ENCODE results near the gene USP31. TPM values are rescaled to one million over a fixed set of nuclear protein-coding genes. Genes with fewer than 3 reads are reported as not detected.

The USP31 gene
- total RNA-seq, 1 experiment from 2014 or later = 16.1 TPM

GRCh38 chr16:23147666-23148065, 1.6 kb downstream of the USP31 start:
- Histone ChIP-seq H3K4me1 (ENCODE audit: insufficient read depth, low read length) (peaks cover 9% of the 10 kb centered on the region; the same call in 1 of the 2 replicates), H2BK20ac (ENCODE audit: low read depth, low read length, poor library complexity, severe bottlenecking) (no peak overlapping the region), H2BK12ac (ENCODE audit: insufficient read length, low read depth, low read length) (no peak overlapping the region), H2BK15ac (ENCODE audit: low read depth, low read length) (no peak overlapping the region), H3K4me2 (ENCODE audit: insufficient read depth, insufficient read length, low read length) (no peak overlapping the region), H3K9me3 (ENCODE audit: control insufficient read depth, low read depth, low read length) (no peaks in the 10 kb centered on the region), H2BK5ac (ENCODE audit: insufficient read length, low read length) (no peak overlapping the region), H3K4ac (ENCODE audit: low read depth, low read length) (no peak overlapping the region), H3K56ac (ENCODE audit: insufficient read length, low read depth, low read length) (no peak overlapping the region), H4K5ac (ENCODE audit: insufficient read length, low read depth, low read length) (no peak overlapping the region), H3K9ac (ENCODE audit: extremely low read depth, insufficient read length, low read length) (no peak overlapping the region), H2AFZ (ENCODE audit: low read length) (no peak overlapping the region), H3K14ac (ENCODE audit: insufficient read depth, low read length) (no peak overlapping the region), H3K23ac (ENCODE audit: insufficient read length, low read depth, low read length) (no peak overlapping the region), H4K8ac (replicated peaks; ENCODE audit: insufficient read length, low read depth, low read length) (no peak overlapping the region), H3K27me3 (ENCODE audit: insufficient read depth, low read length) (no peaks in the 10 kb centered on the region), H3K27ac (ENCODE audit: insufficient read length, low read depth, low read length) (no peak overlapping the region), H3T11ph (ENCODE audit: low read length) (no peak overlapping the region), H4K91ac (ENCODE audit: insufficient read length, low read depth, low read length) (no peak overlapping the region), H3K23me2 (ENCODE audit: insufficient read length, low read depth, low read length, poor library complexity, severe bottlenecking) (peaks cover 6% of the 10 kb centered on the region), H3K79me1 (ENCODE audit: insufficient read depth, low read depth, low read length, poor library complexity, severe bottlenecking) (peaks cover under 1% of the 10 kb centered on the region), H2BK120ac (ENCODE audit: low read depth, low read length, poor library complexity, severe bottlenecking) (no peak overlapping the region), H3K18ac (ENCODE audit: insufficient read length, low read depth, low read length) (no peak overlapping the region), H3K79me2 (ENCODE audit: insufficient read depth, low read length) (peaks cover 12% of the 10 kb centered on the region; the same call in 1 of the 2 replicates), H2AK5ac (ENCODE audit: insufficient read length, low read length) (no peak overlapping the region), H4K20me1 (ENCODE audit: control insufficient read depth, insufficient read depth, insufficient read length) (no peaks in the 10 kb centered on the region)
- no peak for DNase-seq
- peaks cover 0 to 2% (median 0%) of the 10 kb centered on the region in 3 experiments; a peak in 2 of 7 replicates for H3K36me3 Mint-ChIP-seq (ENCODE audit: insufficient read depth in 1 of 3, low read depth in 3 of 3)
- TF ChIP-seq CTCF (conservative IDR thresholded peaks at IDR 0.05) = no peak
- peaks cover 42 to 53% of the 10 kb centered on the region in 2 experiments for H3K4me1 Mint-ChIP-seq
- WGBS (ENCODE audit: extremely low coverage, insufficient read length, low lambda C conversion rate) = no CpG with 5 or more reads among the region's 4 CpGs
- no peak overlapping the region for H3K27ac Mint-ChIP-seq
- peaks cover 22% of the 10 kb centered on the region for H3K27me3 Mint-ChIP-seq (ENCODE audit: low read depth)
- no peaks in the 10 kb centered on the region for H3K9me3 Mint-ChIP-seq
- peak overlapping the region; percentile 86 to 95 for H3K4me3 Mint-ChIP-seq

Measured in H9 (cell line).